Measurements from ENCODE around the gene ERCC4.

DNA sequence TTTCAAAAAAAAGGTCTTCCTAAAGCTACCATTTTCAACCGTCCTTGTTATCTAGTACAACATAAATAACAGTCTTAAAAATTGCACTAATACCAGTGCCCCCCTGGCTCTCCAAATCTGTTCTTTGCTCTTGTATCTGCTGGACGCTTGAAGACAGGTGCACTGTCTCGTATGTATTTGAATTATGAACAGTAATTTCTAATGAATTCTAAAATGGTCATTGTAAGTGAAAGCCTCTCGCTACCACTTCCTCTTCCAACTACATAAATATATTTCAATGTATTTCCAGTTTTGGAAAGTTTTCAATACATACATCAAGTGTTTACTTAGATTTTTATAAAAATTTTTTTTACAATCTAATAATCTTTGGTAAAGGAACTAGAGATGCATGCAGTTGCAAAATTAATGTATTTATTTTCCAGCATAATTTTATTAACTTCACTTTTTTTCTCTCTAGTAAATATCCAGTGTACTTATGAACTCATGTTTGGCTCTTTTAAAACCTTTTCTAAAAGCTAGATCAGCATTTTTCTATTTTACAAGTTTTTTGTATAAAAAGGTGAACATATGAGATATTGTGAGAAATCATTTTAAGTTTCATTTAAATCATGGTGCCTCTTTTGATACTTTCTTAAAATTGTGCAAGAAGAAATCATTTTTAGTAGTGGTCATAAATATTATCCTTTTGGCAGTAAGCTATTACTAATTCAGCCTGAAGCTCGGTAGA is 31.0 kb downstream of the ERCC4 start:
- TF ChIP-seq MEIS1 (CRISPR knock-in tag; IDR thresholded peaks at IDR 0.05; ENCODE audit: borderline replicate concordance) (no peak), ZNF302 (tag by site-specific recombination; IDR thresholded peaks at IDR 0.05; ENCODE audit: low read depth) (no peak), ZNF214 (tag by site-specific recombination; IDR thresholded peaks at IDR 0.05; ENCODE audit: borderline replicate concordance) (no peak), BCL11A (tag by site-specific recombination; IDR thresholded peaks at IDR 0.05; ENCODE audit: low read depth) (no peak), ZNF121 (tag by site-specific recombination; IDR thresholded peaks at IDR 0.05) (no peak)
- TF ChIP-seq, protein P1, sequence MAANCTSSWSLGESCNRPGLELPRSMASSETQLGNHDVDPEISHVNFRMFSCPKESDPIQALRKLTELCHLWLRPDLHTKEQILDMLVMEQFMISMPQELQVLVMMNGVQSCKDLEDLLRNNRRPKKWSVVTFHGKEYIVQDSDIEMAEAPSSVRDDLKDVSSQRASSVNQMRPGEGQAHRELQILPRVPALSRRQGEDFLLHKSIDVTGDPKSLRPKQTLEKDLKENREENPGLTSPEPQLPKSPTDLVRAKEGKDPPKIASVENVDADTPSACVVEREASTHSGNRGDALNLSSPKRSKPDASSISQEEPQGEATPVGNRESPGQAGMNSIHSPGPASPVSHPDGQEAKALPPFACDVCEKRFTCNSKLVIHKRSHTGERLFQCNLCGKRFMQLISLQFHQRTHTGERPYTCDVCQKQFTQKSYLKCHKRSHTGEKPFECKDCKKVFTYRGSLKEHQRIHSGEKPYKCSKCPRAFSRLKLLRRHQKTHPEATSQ (tag by site-specific recombination; IDR thresholded peaks at IDR 0.05), result no peak
- TF ChIP-seq, protein P2, sequence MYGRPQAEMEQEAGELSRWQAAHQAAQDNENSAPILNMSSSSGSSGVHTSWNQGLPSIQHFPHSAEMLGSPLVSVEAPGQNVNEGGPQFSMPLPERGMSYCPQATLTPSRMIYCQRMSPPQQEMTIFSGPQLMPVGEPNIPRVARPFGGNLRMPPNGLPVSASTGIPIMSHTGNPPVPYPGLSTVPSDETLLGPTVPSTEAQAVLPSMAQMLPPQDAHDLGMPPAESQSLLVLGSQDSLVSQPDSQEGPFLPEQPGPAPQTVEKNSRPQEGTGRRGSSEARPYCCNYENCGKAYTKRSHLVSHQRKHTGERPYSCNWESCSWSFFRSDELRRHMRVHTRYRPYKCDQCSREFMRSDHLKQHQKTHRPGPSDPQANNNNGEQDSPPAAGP (tag by site-specific recombination; IDR thresholded peaks at IDR 0.05), result no peak
- TF ChIP-seq, protein P3, sequence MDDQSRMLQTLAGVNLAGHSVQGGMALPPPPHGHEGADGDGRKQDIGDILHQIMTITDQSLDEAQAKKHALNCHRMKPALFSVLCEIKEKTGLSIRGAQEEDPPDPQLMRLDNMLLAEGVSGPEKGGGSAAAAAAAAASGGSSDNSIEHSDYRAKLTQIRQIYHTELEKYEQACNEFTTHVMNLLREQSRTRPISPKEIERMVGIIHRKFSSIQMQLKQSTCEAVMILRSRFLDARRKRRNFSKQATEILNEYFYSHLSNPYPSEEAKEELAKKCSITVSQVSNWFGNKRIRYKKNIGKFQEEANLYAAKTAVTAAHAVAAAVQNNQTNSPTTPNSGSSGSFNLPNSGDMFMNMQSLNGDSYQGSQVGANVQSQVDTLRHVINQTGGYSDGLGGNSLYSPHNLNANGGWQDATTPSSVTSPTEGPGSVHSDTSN (CRISPR knock-in tag; IDR thresholded peaks at IDR 0.05), result no peak
- TF ChIP-seq, protein P4, sequence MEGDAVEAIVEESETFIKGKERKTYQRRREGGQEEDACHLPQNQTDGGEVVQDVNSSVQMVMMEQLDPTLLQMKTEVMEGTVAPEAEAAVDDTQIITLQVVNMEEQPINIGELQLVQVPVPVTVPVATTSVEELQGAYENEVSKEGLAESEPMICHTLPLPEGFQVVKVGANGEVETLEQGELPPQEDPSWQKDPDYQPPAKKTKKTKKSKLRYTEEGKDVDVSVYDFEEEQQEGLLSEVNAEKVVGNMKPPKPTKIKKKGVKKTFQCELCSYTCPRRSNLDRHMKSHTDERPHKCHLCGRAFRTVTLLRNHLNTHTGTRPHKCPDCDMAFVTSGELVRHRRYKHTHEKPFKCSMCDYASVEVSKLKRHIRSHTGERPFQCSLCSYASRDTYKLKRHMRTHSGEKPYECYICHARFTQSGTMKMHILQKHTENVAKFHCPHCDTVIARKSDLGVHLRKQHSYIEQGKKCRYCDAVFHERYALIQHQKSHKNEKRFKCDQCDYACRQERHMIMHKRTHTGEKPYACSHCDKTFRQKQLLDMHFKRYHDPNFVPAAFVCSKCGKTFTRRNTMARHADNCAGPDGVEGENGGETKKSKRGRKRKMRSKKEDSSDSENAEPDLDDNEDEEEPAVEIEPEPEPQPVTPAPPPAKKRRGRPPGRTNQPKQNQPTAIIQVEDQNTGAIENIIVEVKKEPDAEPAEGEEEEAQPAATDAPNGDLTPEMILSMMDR (tag by site-specific recombination; IDR thresholded peaks at IDR 0.05), result no peak
- TF ChIP-seq, protein P5, sequence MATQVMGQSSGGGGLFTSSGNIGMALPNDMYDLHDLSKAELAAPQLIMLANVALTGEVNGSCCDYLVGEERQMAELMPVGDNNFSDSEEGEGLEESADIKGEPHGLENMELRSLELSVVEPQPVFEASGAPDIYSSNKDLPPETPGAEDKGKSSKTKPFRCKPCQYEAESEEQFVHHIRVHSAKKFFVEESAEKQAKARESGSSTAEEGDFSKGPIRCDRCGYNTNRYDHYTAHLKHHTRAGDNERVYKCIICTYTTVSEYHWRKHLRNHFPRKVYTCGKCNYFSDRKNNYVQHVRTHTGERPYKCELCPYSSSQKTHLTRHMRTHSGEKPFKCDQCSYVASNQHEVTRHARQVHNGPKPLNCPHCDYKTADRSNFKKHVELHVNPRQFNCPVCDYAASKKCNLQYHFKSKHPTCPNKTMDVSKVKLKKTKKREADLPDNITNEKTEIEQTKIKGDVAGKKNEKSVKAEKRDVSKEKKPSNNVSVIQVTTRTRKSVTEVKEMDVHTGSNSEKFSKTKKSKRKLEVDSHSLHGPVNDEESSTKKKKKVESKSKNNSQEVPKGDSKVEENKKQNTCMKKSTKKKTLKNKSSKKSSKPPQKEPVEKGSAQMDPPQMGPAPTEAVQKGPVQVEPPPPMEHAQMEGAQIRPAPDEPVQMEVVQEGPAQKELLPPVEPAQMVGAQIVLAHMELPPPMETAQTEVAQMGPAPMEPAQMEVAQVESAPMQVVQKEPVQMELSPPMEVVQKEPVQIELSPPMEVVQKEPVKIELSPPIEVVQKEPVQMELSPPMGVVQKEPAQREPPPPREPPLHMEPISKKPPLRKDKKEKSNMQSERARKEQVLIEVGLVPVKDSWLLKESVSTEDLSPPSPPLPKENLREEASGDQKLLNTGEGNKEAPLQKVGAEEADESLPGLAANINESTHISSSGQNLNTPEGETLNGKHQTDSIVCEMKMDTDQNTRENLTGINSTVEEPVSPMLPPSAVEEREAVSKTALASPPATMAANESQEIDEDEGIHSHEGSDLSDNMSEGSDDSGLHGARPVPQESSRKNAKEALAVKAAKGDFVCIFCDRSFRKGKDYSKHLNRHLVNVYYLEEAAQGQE (tag by site-specific recombination; IDR thresholded peaks at IDR 0.05), result no peak
